Kidney epithelial cell (primary cell): ENCODE measurements around the gene OSTF1. TPM values are rescaled to one million over a fixed set of nuclear protein-coding genes. Genes with fewer than 3 reads are reported as not detected.

Experiments
- DNase-seq: peaks from one replicate; pipeline ENCODE4 v3.0.0-alpha.2; 2010; ENCODE audit warnings: low read depth
- H3K27me3 ChIP-seq: 2 replicates; pipeline ENCODE4 v1.6.0; 2011; ENCODE audit warnings: low read length; ENCODE audit not compliant: control insufficient read depth, insufficient read depth
- H3K36me3 ChIP-seq: 2 replicates; pipeline ENCODE4 v1.5.1; 2011; ENCODE audit warnings: low read length; ENCODE audit not compliant: control insufficient read depth, insufficient read depth
- H3K4me3 ChIP-seq: 2 replicates; pipeline ENCODE4 v1.5.1; 2011; ENCODE audit warnings: low read depth, mild to moderate bottlenecking, control low read depth, low read length
- total RNA-seq: library from RNA; depleted of rRNA; stranded (reverse); fragments of >200 nt; gene quantifications from 2 replicates; pipeline ENCODE4 v1.2.3, GENCODE V29; 2015
- TF ChIP-seq, protein P1 (sequence below): IDR thresholded peaks from 2 replicates; pipeline ENCODE4 v1.5.1; 2011; ENCODE audit warnings: mild to moderate bottlenecking, moderate library complexity, low read length, control low read depth, inconsistent platforms; ENCODE audit not compliant: insufficient read depth, poor library complexity, severe bottlenecking

The OSTF1 gene
- total RNA-seq, 1 donor from 2014 or later = 12.3 TPM

DNA sequence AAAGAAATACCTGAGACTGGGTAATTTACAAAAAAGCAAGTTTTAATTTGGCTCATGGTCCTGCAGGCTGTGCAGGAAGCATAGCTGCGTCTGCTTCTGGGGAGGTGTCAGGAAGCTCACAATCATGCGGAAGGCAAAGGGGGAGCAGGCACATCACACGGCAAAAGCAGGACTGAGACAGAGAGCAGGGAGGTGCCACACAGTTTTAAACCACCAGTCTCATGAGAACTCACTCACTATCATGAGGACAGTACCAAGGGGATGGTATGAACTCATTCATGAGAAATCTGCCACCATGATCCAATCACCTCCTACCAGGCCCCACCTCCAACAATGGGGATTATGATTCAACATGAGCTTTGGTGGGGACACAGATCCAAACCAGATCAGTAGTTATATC lies 96.2 kb downstream of the OSTF1 start:
- TF ChIP-seq, protein P1, sequence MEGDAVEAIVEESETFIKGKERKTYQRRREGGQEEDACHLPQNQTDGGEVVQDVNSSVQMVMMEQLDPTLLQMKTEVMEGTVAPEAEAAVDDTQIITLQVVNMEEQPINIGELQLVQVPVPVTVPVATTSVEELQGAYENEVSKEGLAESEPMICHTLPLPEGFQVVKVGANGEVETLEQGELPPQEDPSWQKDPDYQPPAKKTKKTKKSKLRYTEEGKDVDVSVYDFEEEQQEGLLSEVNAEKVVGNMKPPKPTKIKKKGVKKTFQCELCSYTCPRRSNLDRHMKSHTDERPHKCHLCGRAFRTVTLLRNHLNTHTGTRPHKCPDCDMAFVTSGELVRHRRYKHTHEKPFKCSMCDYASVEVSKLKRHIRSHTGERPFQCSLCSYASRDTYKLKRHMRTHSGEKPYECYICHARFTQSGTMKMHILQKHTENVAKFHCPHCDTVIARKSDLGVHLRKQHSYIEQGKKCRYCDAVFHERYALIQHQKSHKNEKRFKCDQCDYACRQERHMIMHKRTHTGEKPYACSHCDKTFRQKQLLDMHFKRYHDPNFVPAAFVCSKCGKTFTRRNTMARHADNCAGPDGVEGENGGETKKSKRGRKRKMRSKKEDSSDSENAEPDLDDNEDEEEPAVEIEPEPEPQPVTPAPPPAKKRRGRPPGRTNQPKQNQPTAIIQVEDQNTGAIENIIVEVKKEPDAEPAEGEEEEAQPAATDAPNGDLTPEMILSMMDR = no peak
- H3K27me3 ChIP-seq = no peaks in the 10 kb centered on the region
- H3K36me3 ChIP-seq = no peaks in the 10 kb centered on the region
- no peak for DNase-seq
- no peak overlapping the region for H3K4me3 ChIP-seq

DNA sequence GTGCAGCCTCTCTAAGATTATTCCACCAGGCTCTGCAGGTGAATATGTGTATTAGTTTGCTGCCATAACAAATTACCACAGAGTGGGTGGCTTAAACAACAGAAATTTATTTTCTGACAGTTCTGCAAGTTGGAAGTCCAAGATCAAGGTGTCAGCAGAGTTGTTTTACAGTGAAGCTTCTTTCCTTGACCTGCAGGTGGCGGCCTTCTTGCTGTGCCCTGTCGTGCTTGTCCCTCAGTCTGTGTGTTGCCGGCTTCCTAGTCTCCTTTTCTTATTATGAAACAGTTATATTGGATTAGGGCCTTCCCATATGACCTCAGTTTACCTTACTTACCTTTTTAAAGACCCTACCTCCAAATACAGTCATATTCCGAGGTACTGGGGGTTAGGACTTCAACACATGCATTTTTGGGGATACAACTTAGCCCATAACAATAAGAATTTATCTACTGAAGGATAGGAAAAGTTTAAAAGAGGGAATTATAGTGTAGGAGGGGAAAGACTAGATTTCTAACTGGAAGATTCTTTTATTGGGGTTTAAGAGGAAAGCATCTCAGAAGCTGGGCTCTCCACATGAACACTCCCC lies 97.4 kb downstream of the OSTF1 start:
- no peaks in the 10 kb centered on the region for H3K27me3 ChIP-seq
- TF ChIP-seq, protein P1 = peak; percentile 82
- H3K36me3 ChIP-seq = no peaks in the 10 kb centered on the region
- DNase-seq = no peak
- H3K4me3 ChIP-seq = no peak overlapping the region

DNA sequence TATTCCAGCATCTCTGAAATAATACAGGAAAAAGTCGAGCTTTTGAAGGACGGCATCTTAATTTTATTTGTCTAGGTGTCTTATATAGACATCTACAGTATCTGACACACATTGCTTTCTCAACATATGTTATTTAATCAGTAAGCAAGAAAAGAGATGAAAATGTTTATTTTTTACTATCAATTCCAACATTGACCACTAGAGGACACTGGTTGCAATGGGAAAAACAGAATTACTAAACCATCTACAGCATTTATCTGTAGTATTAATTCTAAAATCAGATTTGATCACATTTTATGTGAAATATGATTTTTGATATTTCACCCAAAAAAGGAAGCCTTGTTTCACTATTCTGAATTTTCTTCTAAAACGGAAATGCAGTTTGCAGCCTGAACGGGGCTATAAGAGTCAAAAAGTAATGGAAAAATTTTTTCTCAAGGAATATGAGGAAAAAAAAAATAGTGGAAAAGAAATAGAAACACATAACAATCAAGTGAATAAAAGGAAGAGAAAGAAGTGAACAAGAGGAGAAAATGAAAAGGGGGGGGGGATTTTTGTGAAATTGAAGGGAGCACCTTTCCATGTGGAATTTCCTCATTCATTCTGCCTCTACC lies 98.6 kb downstream of the OSTF1 start:
- no peak for DNase-seq
- Histone ChIP-seq H3K27me3 (no peaks in the 10 kb centered on the region), H3K36me3 (no peaks in the 10 kb centered on the region), H3K4me3 (no peak overlapping the region)
- TF ChIP-seq, protein P1 = peak; percentile 78

DNA sequence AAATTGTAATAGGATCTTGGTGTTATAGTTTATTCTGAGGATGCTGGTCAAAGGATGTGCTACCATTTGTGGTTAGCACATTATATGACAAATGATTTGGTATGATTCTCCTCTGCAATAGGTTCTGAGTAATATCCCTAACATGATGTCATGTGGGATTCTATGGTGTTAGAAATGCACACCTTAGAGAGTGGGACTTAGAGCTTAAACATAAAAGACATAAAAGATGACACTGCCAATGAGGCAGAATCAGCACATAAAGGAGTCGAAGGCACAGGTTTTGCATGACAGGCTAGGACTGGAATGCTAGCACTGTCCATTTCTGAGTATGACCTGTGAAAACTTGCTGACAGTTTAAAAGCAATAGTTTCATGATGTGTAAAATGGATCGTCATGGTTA lies 100.4 kb downstream of the OSTF1 start:
- no peaks in the 10 kb centered on the region for H3K36me3 ChIP-seq
- TF ChIP-seq, protein P1 = no peak
- no peak overlapping the region for H3K4me3 ChIP-seq
- no peak for DNase-seq
- no peaks in the 10 kb centered on the region for H3K27me3 ChIP-seq

DNA sequence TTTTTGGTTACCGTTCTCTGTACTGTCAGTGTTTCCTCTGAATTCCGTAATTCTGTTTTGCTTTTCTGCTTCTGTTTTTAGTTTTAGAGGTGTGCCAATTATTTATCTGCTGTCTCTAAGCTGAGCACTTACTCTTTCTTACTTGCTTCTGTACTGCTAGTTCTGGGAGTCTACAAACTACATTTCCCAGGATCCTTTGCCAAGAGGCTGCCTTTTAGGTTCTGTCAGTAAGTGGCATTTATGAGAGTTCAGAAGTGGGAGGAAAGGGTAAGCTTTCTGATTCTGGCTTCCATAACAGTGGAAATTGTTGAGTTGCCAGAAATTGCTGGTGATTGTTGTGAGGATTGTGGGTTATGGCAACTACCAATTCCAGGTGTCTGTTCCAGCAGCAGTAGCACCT lies 102.4 kb downstream of the OSTF1 start:
- no peaks in the 10 kb centered on the region for H3K36me3 ChIP-seq
- no peak overlapping the region for H3K4me3 ChIP-seq
- TF ChIP-seq, protein P1 = no peak
- no peaks in the 10 kb centered on the region for H3K27me3 ChIP-seq
- no peak for DNase-seq

Other genes starting within 250 kb of the OSTF1 start
- gene TRPM6, start 200.6 kb upstream of the OSTF1 start, total RNA-seq = 0.07 and 0.21 TPM in 2 replicates
- 5.1 and 9.4 TPM in 2 replicates for gene C9orf40, start 135.6 kb upstream of the OSTF1 start, total RNA-seq
- gene CARNMT1, start 60.2 kb upstream of the OSTF1 start, total RNA-seq = 24.3 and 29.3 TPM in 2 replicates
- 10.3 and 14.1 TPM in 2 replicates for gene NMRK1, start 359 bp upstream of the OSTF1 start, total RNA-seq